Naive thymus-derived CD4-positive, alpha-beta T cell (primary cell): ENCODE measurements around the gene CDH3. TPM values are rescaled to one million over a fixed set of nuclear protein-coding genes. Genes with fewer than 3 reads are reported as not detected.

ENCODE experiments used
- ATAC-seq: fragments of 150-1000 bp; cut with Tn5 transposase; 2 replicates; pipeline ENCODE4 v1.10.0; 2021; ENCODE audit warnings: mild to moderate bottlenecking, moderate library complexity
- CTCF ChIA-PET: fragments of 350-600 bp; sonication (Branson Sonifier 250); formaldehyde crosslinking; loops from one replicate; lab custom pipeline; 2021; ENCODE audit warnings: antibody characterized with exemption; lab: Charles Lee
- POLR2A ChIA-PET: fragments of 350-600 bp; sonication (Branson Sonifier 250); formaldehyde crosslinking; loops from one replicate; lab custom pipeline; 2021; ENCODE audit warnings: antibody characterized with exemption, inconsistent platforms; lab: Charles Lee
- DNase-seq, 9 donors: peaks; one replicate each; pipeline versions ENCODE4 v3.0.0 to v3.0.0-alpha.2; 2020 to 2022; ENCODE audit warnings: mixed read lengths in 1 of 9
- H3K27ac ChIP-seq: one replicate; pipeline ENCODE4 v1.7.0; 2013; ENCODE audit warnings: mild to moderate bottlenecking, low read depth, low read length, moderate library complexity
- H3K27me3 ChIP-seq, 2 donors: one replicate each; pipeline ENCODE4 v1.7.0; 2013; ENCODE audit warnings: low read length in 2 of 2, mild to moderate bottlenecking in 2 of 2, moderate library complexity in 2 of 2; ENCODE audit not compliant: control insufficient read depth in 2 of 2, insufficient read depth in 2 of 2
- H3K36me3 ChIP-seq, 3 experiments: 1 replicate in 2 of 3; 2 replicates in 1 of 3; pipeline ENCODE4 v1.7.0; 2013; ENCODE audit warnings: low read length in 3 of 3, mild to moderate bottlenecking in 3 of 3, moderate library complexity in 1 of 3; ENCODE audit not compliant: insufficient read depth in 3 of 3, control insufficient read depth in 2 of 3
- H3K4me1 ChIP-seq, 2 donors: one replicate each; pipeline ENCODE4 v1.7.0; 2013; ENCODE audit warnings: low read length in 2 of 2, mild to moderate bottlenecking in 2 of 2, moderate library complexity in 1 of 2; ENCODE audit not compliant: control insufficient read depth in 2 of 2, insufficient read depth in 2 of 2
- H3K4me3 ChIP-seq: 2 replicates; pipeline ENCODE4 v1.7.0; 2013; ENCODE audit warnings: mild to moderate bottlenecking, low read length
- H3K9me3 ChIP-seq, 3 experiments: 1 replicate in 2 of 3; 2 replicates in 1 of 3; pipeline ENCODE4 v1.7.0; 2013; ENCODE audit warnings: low read length in 3 of 3; ENCODE audit not compliant: control insufficient read depth in 2 of 3
- H3K27ac Mint-ChIP-seq, 9 donors: one replicate each; pipeline ENCODE4 v1.8.0; 2020 to 2022; ENCODE audit warnings: mixed read lengths in 9 of 9, mild to moderate bottlenecking in 8 of 9, moderate library complexity in 5 of 9, inconsistent platforms in 2 of 9
- H3K27me3 Mint-ChIP-seq, 5 donors: one replicate each; pipeline ENCODE4 v1.8.0; 2021 to 2022; ENCODE audit warnings: mixed read lengths in 5 of 5, mild to moderate bottlenecking in 1 of 5
- H3K36me3 Mint-ChIP-seq, 5 donors: one replicate each; pipeline ENCODE4 v1.8.0; 2020 to 2022; ENCODE audit warnings: mixed read lengths in 5 of 5, mild to moderate bottlenecking in 3 of 5, inconsistent platforms in 1 of 5
- H3K4me1 Mint-ChIP-seq, 7 donors: one replicate each; pipeline ENCODE4 v1.8.0; 2020 to 2022; ENCODE audit warnings: mixed read lengths in 7 of 7, mild to moderate bottlenecking in 3 of 7, inconsistent platforms in 1 of 7
- H3K4me3 Mint-ChIP-seq, 10 donors: one replicate each; pipeline ENCODE4 v1.8.0; 2020 to 2022; ENCODE audit warnings: mild to moderate bottlenecking in 10 of 10, mixed read lengths in 10 of 10, moderate library complexity in 6 of 10, inconsistent platforms in 2 of 10
- H3K9me3 Mint-ChIP-seq, 11 donors: one replicate each; pipeline ENCODE4 v1.8.0; 2020 to 2022; ENCODE audit warnings: mixed read lengths in 11 of 11, mild to moderate bottlenecking in 4 of 11, inconsistent platforms in 1 of 11, moderate library complexity in 1 of 11
- intact Hi-C, 2 donors: fragments of 100-400 bp; cut with micrococcal nuclease; formaldehyde crosslinking; loops; one replicate each; pipeline ENCODE4 v1.15.1; 2023
- polyA plus RNA-seq, 2 donors: library from polyadenylated mRNA; unstranded; fragments of 300-500 nt; fragmentation: Illumina TruSeq; gene quantifications; one replicate each; pipeline ENCODE4 v1.2.3, GENCODE V29; 2021
- total RNA-seq, 6 experiments: library from RNA in 5 of 6; stranded (reverse) in 5 of 6; gene quantifications; 1 replicate in 5 of 6; 2 replicates in 1 of 6; pipeline ENCODE4 v1.2.3 and lab custom pipeline; 2021 to 2026

CDH3 gene
- total and polyA plus RNA-seq, 7 experiments from 2014 or later: 0.24 to 0.78 (median 0.51) TPM; not detected in 2

DNA sequence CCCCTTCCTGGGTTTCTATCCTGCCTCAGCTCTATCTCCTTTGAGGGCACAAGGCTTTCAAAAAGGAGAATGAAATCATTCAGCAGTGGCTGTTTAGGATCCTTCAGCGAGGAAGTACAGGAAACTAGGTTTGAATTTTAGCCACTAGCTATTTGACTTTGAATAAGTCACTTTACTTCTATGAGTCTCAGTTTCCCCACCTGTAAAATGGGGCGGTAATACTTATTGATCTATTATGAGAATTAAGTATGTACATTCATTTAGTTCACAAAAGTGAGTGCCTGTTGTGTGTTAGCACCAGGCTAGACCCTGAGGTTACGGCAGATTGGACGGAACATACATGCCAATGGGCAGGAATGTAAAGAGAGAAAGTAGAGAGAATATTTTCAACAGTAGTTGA, 98.6 kb downstream of the CDH3 start:
- H3K4me3 Mint-ChIP-seq: no peak overlapping the region

DNA sequence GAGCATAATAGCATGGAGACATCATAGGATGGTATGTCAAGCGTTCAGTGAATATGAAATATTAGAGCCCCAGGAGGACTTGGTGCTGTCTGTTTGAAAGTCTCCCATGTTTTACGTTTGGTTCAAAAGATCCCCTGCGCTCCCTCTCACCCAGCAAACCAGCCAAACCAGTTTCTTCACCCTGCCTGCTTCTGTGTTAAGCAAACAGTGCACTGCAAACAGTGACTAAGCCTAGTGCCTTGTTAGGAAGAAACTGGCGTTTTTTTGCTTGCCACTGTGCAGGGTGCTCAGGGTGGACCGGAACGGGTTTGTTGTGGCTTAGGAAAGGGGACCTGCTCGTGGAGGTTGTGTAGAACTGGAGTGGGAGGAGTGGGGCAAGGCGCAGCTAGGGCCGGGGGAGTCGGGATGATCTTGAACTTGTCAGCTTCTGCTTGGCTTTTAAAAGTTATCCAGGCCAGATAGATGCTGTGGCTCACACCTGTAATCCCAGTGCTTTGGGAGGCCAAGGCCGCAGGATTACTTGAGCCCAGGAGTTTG, 99.7 kb downstream of the CDH3 start:
- H3K4me3 ChIP-seq: no peak overlapping the region
- intact Hi-C loops: no loop called here
- ChIA-PET CTCF (no interaction called here), POLR2A (interaction anchor here (0.6 kb wide), 1 partner anchor 236 kb away, joined by 3 read pairs; no protein-coding TSS in a partner anchor)
- H3K36me3 Mint-ChIP-seq: peaks cover 0 to 4% (median 0%) of the 10 kb centered on the region in 5 donors
- ATAC-seq (no peak), DNase-seq (no peak)
- H3K4me3 Mint-ChIP-seq: no peak overlapping the region
- no peak overlapping the region for H3K27ac Mint-ChIP-seq
- H3K4me1 Mint-ChIP-seq: peaks cover 0 to 5% (median 0%) of the 10 kb centered on the region in 7 donors
- no peaks in the 10 kb centered on the region for H3K36me3 ChIP-seq
- H3K27me3 ChIP-seq: no peaks in the 10 kb centered on the region
- no peaks in the 10 kb centered on the region for H3K9me3 Mint-ChIP-seq
- H3K27me3 Mint-ChIP-seq: peaks cover 0 to 29% (median 11%) of the 10 kb centered on the region in 5 donors
- H3K4me1 ChIP-seq: no peaks in the 10 kb centered on the region
- no peaks in the 10 kb centered on the region for H3K9me3 ChIP-seq
- no peak overlapping the region for H3K27ac ChIP-seq

More for the DNA sequence above, 98.6 kb downstream of the CDH3 start:
- ATAC-seq (no peak), DNase-seq (no peak)
- peaks cover 0 to 5% (median 0%) of the 10 kb centered on the region in 7 donors for H3K4me1 Mint-ChIP-seq
- intact Hi-C loops: no loop called here
- no peak overlapping the region for H3K27ac Mint-ChIP-seq
- no peak overlapping the region for H3K4me3 ChIP-seq
- ChIA-PET CTCF (no interaction called here), POLR2A (no interaction called here)
- H3K4me1 ChIP-seq: no peaks in the 10 kb centered on the region
- no peak overlapping the region for H3K27ac ChIP-seq
- peaks cover under 1 to 26% (median 13%) of the 10 kb centered on the region in 5 donors for H3K27me3 Mint-ChIP-seq
- peaks cover 0 to under 1% (median 0%) of the 10 kb centered on the region in 11 donors for H3K9me3 Mint-ChIP-seq
- no peaks in the 10 kb centered on the region for H3K36me3 ChIP-seq
- H3K36me3 Mint-ChIP-seq: peaks cover 0 to 4% (median 0%) of the 10 kb centered on the region in 5 donors
- peaks cover 0 to under 1% of the 10 kb centered on the region in 2 donors for H3K27me3 ChIP-seq
- no peaks in the 10 kb centered on the region for H3K9me3 ChIP-seq

DNA sequence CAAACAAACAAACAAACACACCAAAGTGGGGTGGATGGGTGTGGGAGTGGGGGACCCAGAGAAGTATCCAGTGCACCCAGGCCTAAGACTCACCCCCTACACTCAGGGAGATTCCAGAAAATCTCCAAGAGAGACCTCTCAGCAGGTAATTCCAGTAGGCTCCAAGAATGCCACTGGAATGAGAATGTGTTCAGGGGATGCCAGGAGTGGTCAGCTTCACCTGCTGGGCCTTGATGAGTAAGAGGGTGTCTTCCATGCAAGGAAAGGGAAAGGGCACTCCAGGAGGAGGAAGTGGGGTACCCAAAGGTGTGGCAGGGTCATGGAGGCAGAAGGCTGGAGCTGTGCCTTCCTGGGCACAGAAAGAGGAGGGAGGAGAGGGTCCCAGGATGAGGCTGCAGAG, 101.8 kb downstream of the CDH3 start:
- POLR2A ChIA-PET: no interaction called here
- H3K27me3 ChIP-seq: no peaks in the 10 kb centered on the region
- no peaks in the 10 kb centered on the region for H3K4me1 ChIP-seq
- ATAC-seq (no peak), DNase-seq (no peak)
- no peaks in the 10 kb centered on the region for H3K36me3 ChIP-seq
- Mint-ChIP-seq H3K36me3 (no peaks in the 10 kb centered on the region), H3K9me3 (no peaks in the 10 kb centered on the region), H3K27ac (no peak overlapping the region), H3K4me1 (peaks cover 0 to 3% (median 0%) of the 10 kb centered on the region in 7 donors), H3K4me3 (no peak overlapping the region), H3K27me3 (peaks cover 0 to 11% (median 0%) of the 10 kb centered on the region in 5 donors)
- no peak overlapping the region for H3K27ac ChIP-seq
- H3K4me3 ChIP-seq: no peak overlapping the region
- intact Hi-C loops: no loop called here
- no peaks in the 10 kb centered on the region for H3K9me3 ChIP-seq
- CTCF ChIA-PET: no interaction called here

DNA sequence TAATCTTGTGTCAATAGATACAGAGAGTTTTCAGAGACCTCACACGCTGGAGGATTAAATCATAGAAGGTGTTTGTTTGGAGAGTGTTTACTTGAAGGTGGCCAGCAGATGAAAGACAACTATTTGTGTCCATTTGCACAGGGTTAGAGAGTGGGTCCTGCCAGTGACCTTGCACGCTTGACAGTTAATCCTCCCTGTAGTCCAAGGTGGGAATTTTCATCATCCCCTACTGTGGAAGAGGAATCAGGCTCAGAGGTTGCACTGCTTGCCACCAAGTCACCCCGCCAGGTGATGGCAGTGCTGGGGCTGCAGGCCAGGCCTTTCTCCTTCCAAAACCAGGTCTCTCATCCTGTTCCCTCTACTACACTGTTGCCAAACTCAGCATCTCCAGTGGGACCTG, 104.3 kb downstream of the CDH3 start:
- Histone ChIP-seq H3K4me3 (no peak overlapping the region), H3K27ac (no peak overlapping the region), H3K9me3 (no peaks in the 10 kb centered on the region), H3K4me1 (peaks cover 0 to 10% of the 10 kb centered on the region in 2 donors), H3K27me3 (no peaks in the 10 kb centered on the region), H3K36me3 (no peaks in the 10 kb centered on the region)
- no peaks in the 10 kb centered on the region for H3K36me3 Mint-ChIP-seq
- DNase-seq (no peak), ATAC-seq (no peak)
- H3K9me3 Mint-ChIP-seq: no peaks in the 10 kb centered on the region
- peaks cover 0 to 13% (median 0%) of the 10 kb centered on the region in 7 donors for H3K4me1 Mint-ChIP-seq
- H3K27me3 Mint-ChIP-seq: peaks cover 0 to 4% (median 0%) of the 10 kb centered on the region in 5 donors
- H3K4me3 Mint-ChIP-seq: no peak overlapping the region
- ChIA-PET POLR2A (no interaction called here), CTCF (no interaction called here)
- intact Hi-C loops: no loop called here
- no peak overlapping the region for H3K27ac Mint-ChIP-seq

Other genes starting within 250 kb of the CDH3 start
- gene SMPD3, start 196.8 kb upstream of the CDH3 start, total RNA-seq: 1 to 10 TPM in 3 of 5 experiments, under 1 TPM in 2; 0.57 to 6.1 (median 1.8) TPM
- gene SMPD3, start 196.8 kb upstream of the CDH3 start, polyA plus RNA-seq: 1 to 10 TPM in 1 of 2 donors, under 1 TPM in 1; 0.32 to 1.8 TPM
- gene ZFP90, start 106.0 kb upstream of the CDH3 start, total RNA-seq: 10 to 100 TPM; 25.7 to 49.4 (median 38.8) TPM
- 10 to 100 TPM; 18.2 to 33.1 TPM for gene ZFP90, start 106.0 kb upstream of the CDH3 start, polyA plus RNA-seq
- gene CDH1, start 92.0 kb downstream of the CDH3 start, total RNA-seq: 1 to 10 TPM in 2 of 5 experiments, under 1 TPM in 1, not detected in 2; 0.34 to 1.3 (median 1.2) TPM
- gene CDH1, start 92.0 kb downstream of the CDH3 start, polyA plus RNA-seq: not detected
- 10 to 100 TPM; 23.9 to 40.4 (median 36.6) TPM for gene TANGO6, start 198.2 kb downstream of the CDH3 start, total RNA-seq
- gene TANGO6, start 198.2 kb downstream of the CDH3 start, polyA plus RNA-seq: 10 to 100 TPM; 10.7 to 19.9 TPM